ENCODE measurements around the gene PDGFRB. TPM values are rescaled to one million over a fixed set of nuclear protein-coding genes. Genes with fewer than 3 reads are reported as not detected.

Gene PDGFRB
- total RNA-seq, 1 experiment from 2014 or later, result 0.66 TPM

- ChIA-PET CTCF (interaction anchor here (0.6 kb wide), 1 partner anchor 62 kb away, joined by 3 read pairs; no protein-coding TSS in a partner anchor), POLR2A (ENCODE audit: unreplicated experiment) (no interaction called here)
- Histone ChIP-seq H3F3A (ENCODE audit: low read length, unreplicated experiment) (no peaks in the 10 kb centered on the region), H3K9ac (ENCODE audit: low read length) (no peak overlapping the region), H3K4me1 (ENCODE audit: insufficient read depth, low read length) (no peaks in the 10 kb centered on the region; the same call in 1 of the 2 replicates), H2AFZ (ENCODE audit: low read length) (no peak overlapping the region), H3K9me2 (replicated peaks; ENCODE audit: low read length) (no peaks in the 10 kb centered on the region), H3K9me3 (ENCODE audit: low read length) (no peaks in the 10 kb centered on the region), H3K79me2 (ENCODE audit: low read length) (no peaks in the 10 kb centered on the region), H3K27ac (ENCODE audit: low read length) (no peak overlapping the region), H3K36me3 (ENCODE audit: low read depth, low read length) (no peaks in the 10 kb centered on the region), H3K27me3 (ENCODE audit: low read length) (peaks cover 24% of the 10 kb centered on the region), H4K20me1 (ENCODE audit: low read length) (no peaks in the 10 kb centered on the region), H3K4me3 (ENCODE audit: low read length) (no peak overlapping the region), H3K4me2 (ENCODE audit: low read length) (no peak overlapping the region)
- no TSS peak for BruUV-seq (replicated peaks)
- ATAC-seq, result no peak
- TF ChIP-seq EZH2phosphoT487 (IDR thresholded peaks at IDR 0.05; ENCODE audit: borderline replicate concordance, low read length), result no peak
- TF ChIP-seq, protein P1, sequence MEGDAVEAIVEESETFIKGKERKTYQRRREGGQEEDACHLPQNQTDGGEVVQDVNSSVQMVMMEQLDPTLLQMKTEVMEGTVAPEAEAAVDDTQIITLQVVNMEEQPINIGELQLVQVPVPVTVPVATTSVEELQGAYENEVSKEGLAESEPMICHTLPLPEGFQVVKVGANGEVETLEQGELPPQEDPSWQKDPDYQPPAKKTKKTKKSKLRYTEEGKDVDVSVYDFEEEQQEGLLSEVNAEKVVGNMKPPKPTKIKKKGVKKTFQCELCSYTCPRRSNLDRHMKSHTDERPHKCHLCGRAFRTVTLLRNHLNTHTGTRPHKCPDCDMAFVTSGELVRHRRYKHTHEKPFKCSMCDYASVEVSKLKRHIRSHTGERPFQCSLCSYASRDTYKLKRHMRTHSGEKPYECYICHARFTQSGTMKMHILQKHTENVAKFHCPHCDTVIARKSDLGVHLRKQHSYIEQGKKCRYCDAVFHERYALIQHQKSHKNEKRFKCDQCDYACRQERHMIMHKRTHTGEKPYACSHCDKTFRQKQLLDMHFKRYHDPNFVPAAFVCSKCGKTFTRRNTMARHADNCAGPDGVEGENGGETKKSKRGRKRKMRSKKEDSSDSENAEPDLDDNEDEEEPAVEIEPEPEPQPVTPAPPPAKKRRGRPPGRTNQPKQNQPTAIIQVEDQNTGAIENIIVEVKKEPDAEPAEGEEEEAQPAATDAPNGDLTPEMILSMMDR (conservative IDR thresholded peaks at IDR 0.05; ENCODE audit: low read depth, low read length), result no peak
- TF ChIP-seq EZH2 (IDR thresholded peaks at IDR 0.05; ENCODE audit: low read length, unreplicated experiment), result no peak
- intact Hi-C loops (cut with micrococcal nuclease), result no loop called here
- no peak for DNase-seq
Observed at GRCh38 chr5:150080696-150081435, 74.8 kb downstream of the PDGFRB start.

- H3K4me1 ChIP-seq (ENCODE audit: insufficient read depth, low read length), result no peaks in the 10 kb centered on the region; the same call in 1 of the 2 replicates
- H3K4me3 ChIP-seq (ENCODE audit: low read length), result no peak overlapping the region
- no peaks in the 10 kb centered on the region for H3K79me2 ChIP-seq (ENCODE audit: low read length)
- no peak overlapping the region for H3K9ac ChIP-seq (ENCODE audit: low read length)
- POLR2A ChIA-PET (ENCODE audit: unreplicated experiment), result no interaction called here
- ATAC-seq, result no peak
- CTCF ChIA-PET, result no interaction called here
- H3K36me3 ChIP-seq (ENCODE audit: low read depth, low read length), result no peaks in the 10 kb centered on the region
- H3K9me3 ChIP-seq (ENCODE audit: low read length), result no peaks in the 10 kb centered on the region
- no TSS peak for BruUV-seq (replicated peaks)
- H3F3A ChIP-seq (ENCODE audit: low read length, unreplicated experiment), result no peaks in the 10 kb centered on the region
- H3K27me3 ChIP-seq (ENCODE audit: low read length), result peaks cover 29% of the 10 kb centered on the region
- no peak overlapping the region for H2AFZ ChIP-seq (ENCODE audit: low read length)
- H3K4me2 ChIP-seq (ENCODE audit: low read length), result no peak overlapping the region
- TF ChIP-seq EZH2 (IDR thresholded peaks at IDR 0.05; ENCODE audit: low read length, unreplicated experiment), result no peak
- TF ChIP-seq, protein P1 (conservative IDR thresholded peaks at IDR 0.05; ENCODE audit: low read depth, low read length), result no peak
- TF ChIP-seq EZH2phosphoT487 (IDR thresholded peaks at IDR 0.05; ENCODE audit: borderline replicate concordance, low read length), result no peak
- DNase-seq, result no peak
- H3K27ac ChIP-seq (ENCODE audit: low read length), result no peak overlapping the region
- intact Hi-C loops (cut with micrococcal nuclease), result no loop called here
- H4K20me1 ChIP-seq (ENCODE audit: low read length), result no peaks in the 10 kb centered on the region
- H3K9me2 ChIP-seq (replicated peaks; ENCODE audit: low read length), result no peaks in the 10 kb centered on the region
Observed at GRCh38 chr5:150079909-150080461, 75.7 kb downstream of the PDGFRB start.
